NCI-H1105 (cell line): ENCODE measurements around the gene GBA3.

Source experiments
- DNase-seq: peaks from one replicate; lab custom pipeline; 2025; lab: John Stamatoyannopoulos, UW

GBA3 gene

GRCh38 chr4:22692736-22693135 lies at the start of gene GBA3:
GBA3 (plus strand) TSS chr4:22692937.
- DNase-seq = peak; percentile 8

- no peak for DNase-seq
Measured at GRCh38 chr4:22643952-22644351, 48.8 kb upstream of the GBA3 start.

GRCh38 chr4:22645481-22646182 lies 47.1 kb upstream of the GBA3 start:
- no peak for DNase-seq

GRCh38 chr4:22648996-22649395 lies 43.7 kb upstream of the GBA3 start:
- DNase-seq = no peak

- DNase-seq = no peak
Measured at GRCh38 chr4:22650771-22651170, 42.0 kb upstream of the GBA3 start.

GRCh38 chr4:22653752-22654151 lies 39.0 kb upstream of the GBA3 start:
- DNase-seq = no peak

DNA sequence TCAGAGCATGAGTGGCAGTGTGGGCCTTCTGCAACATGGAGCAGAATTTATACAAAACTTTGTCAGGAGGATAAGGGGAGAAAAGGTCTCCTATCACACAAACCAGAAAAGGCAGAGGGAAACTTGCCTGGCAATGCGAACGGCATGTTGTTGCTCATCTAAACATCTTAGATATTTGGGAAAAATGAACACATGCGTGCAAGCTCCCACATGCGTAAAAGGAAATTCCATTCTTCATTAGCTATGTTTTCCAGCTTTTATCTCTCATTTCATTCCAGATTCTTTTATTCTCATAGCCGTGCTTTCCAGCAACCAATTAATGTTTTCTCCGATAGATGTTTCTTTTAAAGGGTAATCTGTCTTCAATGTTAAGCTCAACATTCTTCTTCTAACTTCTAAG lies 31.3 kb upstream of the GBA3 start:
- no peak for DNase-seq

DNA sequence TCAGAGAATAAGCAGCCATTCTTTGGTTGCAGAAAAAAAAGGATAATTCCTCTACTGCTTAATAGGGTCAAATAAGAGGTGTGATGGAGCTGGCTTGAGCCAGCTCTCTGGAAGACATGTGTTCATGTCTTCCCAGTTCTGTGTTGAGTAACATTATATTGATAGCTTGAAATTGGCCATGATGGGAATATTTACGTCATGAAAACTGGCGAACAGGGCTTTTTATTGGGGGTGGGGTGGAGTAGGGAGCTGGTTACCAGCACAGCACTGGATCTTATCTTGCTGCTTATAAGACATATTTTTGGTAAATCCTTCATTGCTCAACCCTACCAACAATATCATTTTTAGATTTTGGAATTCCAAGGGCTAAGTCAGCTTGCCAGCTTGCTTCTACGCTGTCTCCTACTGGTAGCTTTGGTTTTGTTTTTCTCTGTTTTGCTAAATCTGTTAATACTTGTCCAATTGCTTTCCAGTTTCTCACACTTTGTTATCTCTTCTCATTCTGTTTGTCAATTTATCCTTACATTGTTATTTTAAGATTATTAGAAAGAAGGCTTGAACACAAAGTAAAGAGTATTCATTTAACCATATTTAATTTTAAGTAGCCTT lies 25.3 kb upstream of the GBA3 start:
- DNase-seq = no peak

DNA sequence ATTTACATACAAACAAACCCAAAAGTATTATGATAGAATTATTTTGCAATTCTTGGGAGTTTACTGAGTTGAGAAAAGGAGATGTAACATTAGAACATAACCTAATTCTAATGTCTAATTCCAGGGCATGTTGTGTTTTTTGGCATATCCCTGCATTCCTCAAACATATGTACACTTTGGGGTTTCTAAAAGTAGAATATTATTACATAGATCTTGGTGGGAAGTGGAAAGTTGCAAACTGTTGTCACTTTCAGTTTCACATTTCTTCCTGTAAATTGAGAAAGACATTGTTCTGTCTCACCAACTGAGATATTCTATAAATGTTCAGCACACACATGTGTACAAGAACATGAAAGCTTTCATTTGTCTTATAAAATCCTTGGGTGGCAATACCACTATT lies 24.4 kb upstream of the GBA3 start:
- DNase-seq = no peak

- no peak for DNase-seq
Measured at GRCh38 chr4:22668702-22669101, 24.0 kb upstream of the GBA3 start.

DNA sequence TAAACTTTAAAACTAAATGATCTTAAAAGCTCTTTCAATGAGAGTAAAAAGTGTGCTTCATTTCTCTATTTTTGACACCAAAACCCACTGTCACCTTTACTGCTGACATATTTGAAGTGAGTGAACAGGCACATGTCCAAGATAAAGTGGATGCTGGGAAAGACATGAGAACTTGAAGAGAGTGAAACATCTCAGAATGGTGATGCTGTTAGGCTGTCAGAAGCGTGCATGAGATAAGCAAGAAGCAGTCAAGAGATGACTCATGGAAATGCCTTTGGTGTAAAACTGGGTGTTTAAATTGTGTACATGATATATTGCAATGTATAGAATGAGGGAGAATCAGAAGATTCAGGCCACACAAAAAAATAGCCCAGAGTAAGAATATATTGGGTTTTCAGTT lies 21.8 kb upstream of the GBA3 start:
- DNase-seq = no peak

- no peak for DNase-seq
Measured at GRCh38 chr4:22672519-22672918, 20.2 kb upstream of the GBA3 start.

- no peak for DNase-seq
Measured at GRCh38 chr4:22672944-22673343, 19.8 kb upstream of the GBA3 start.

DNA sequence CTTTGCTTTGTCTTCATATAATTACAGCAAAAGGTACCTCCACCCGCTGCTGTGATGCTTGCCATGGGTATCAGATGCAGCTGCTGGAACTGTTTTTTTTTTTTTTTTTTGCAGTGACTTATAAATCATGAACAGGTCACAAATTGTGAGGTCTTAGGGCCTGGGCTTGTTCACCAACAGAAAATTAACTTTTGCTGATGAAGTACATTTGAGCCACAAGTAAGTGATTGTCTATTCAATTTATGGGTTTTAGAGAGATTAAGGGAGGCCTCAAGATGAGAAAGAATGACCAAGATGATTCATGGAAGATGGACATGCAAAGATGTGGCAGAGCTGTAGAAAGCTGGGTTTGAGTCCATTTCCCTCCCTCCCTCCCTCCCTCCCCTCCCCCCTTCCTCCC lies 18.0 kb upstream of the GBA3 start:
- peak; percentile 36 for DNase-seq

DNA sequence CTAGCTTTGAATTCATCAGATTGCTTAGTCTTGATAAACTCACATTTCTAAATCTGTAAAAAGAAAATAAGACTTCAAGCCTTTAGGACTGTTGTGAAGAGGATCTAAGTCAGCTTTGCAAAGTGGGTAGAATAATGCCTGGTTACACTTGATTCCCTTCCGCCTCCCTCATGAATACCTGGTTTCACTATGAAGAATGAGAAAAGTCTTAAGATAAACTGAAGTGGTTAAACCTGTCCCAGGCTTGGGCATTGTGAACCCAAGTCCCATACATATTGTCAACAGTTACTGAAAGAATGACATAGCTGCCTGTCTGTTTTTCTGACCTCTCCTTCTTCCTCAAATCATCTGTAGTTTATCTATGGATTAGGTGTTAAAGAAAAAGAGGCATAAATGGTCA lies 16.7 kb upstream of the GBA3 start:
- no peak for DNase-seq

GRCh38 chr4:22677780-22678179 lies 15.0 kb upstream of the GBA3 start:
- DNase-seq = no peak

- DNase-seq = no peak
Measured at GRCh38 chr4:22678940-22679854, 13.5 kb upstream of the GBA3 start.

GRCh38 chr4:22680065-22680642 lies 12.6 kb upstream of the GBA3 start:
- DNase-seq = no peak

DNA sequence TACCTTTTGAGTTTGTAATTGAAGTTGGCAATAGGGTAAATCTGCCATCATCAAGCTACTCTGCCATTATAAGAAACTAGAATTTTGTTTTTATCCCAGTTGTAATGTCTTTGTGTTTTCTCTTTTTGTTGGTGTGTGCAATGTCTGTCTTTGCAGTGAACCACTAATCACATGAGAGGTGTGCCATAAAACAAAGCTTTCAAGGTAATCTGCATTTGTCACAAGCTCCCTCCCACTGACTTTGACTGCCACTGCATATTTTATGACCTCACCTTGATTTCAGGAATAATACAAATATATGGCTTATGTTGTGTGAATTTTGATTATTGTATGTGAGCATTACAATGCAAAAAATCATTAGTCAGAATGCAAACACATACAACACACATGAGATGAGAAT lies 9.0 kb upstream of the GBA3 start:
- no peak for DNase-seq

DNA sequence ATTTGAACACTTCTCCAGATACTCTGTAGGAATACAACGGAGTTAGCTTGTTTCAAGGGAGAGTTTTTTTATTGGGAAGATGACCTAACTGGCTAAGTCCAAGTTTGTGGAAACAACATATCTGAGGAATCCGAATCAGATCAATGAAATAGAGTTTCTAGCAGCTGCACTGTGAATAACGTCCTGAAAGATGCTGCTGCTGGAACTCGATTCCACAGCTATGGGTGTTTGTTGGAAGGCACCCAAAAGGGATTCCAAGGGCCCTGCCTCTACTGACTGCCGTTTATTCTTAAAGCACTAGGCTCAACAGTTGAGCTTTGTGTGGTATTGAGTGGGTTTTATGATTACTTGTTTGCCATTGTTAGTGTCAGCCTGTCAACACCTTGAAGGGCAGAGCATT lies 6.6 kb upstream of the GBA3 start:
- DNase-seq = peak; percentile 52

DNA sequence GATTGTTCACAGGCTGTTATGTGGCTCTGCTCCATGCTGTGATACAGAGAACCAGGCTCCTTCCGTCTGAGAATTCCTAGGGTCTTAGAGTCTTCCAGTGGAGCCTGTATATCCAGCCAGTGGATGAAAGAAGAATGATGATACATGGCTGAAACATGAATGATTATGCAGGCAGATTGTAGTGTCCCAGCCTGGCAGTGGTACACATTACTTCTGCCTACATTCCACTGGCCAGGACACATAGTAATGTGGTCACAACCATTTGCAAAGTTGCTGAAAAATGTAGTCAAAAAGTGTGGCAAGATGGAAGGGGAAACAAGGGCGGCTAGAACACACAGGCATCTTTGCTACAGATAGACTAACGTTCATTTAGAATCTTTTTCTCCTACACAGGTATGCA lies 4.5 kb upstream of the GBA3 start:
- DNase-seq = no peak

- DNase-seq = no peak
Measured at GRCh38 chr4:22689428-22689827, 3.3 kb upstream of the GBA3 start.

DNA sequence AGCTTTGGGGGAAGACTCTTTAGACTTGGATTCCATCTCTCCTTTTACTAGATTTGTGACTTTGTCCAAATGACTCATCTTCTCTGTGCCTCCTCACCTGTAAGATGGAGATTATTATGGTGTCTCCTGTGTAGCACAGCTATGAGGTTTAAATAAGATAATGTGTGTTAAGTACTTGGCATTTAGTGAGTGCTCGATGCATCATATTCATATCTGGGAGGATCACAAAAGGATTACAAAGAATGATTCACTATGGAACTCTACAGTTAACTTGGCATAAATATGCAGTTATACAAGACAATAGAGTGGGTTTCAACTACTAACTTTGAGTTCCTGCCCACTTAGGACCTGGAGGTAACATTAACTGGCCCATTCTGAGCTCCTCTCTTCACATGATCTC lies 2.3 kb downstream of the GBA3 start:
- no peak for DNase-seq
